ENCODE measurements around the gene AMFR. TPM values are rescaled to one million over a fixed set of nuclear protein-coding genes. Genes with fewer than 3 reads are reported as not detected.

Gene AMFR
- total and polyA plus RNA-seq, 2 of the 13 experiments (the other 11 are each of a cell fraction or from before 2014, with no cell fraction given), result 52.9 to 108 TPM

GRCh38 chr16:56356276-56357240, 68.8 kb downstream of the AMFR start (continued):
- TF ChIP-seq ETS1 (CRISPR knock-in tag; IDR thresholded peaks at IDR 0.05) (no peak), TCF7 (IDR thresholded peaks at IDR 0.05; ENCODE audit: low read depth) (no peak), KDM5B (CRISPR knock-in tag; IDR thresholded peaks at IDR 0.05; ENCODE audit: borderline replicate concordance) (peak; percentile 71; the same call in 1 of the 2 replicates), E2F2 (CRISPR knock-in tag; IDR thresholded peaks at IDR 0.05; ENCODE audit: borderline replicate concordance) (no peak), HNF4A (CRISPR knock-in tag; IDR thresholded peaks at IDR 0.05) (peak; percentile 36; the same call in 1 of the 2 replicates), TRIM24 (CRISPR knock-in tag; IDR thresholded peaks at IDR 0.05) (no peak), ZNF230 (CRISPR knock-in tag; IDR thresholded peaks at IDR 0.05) (peak; percentile 85; the same call in 1 of the 2 replicates), IRF2 (CRISPR knock-in tag; IDR thresholded peaks at IDR 0.05) (peak; percentile 89), HIVEP1 (CRISPR knock-in tag; IDR thresholded peaks at IDR 0.05) (no peak), TRAFD1 (CRISPR knock-in tag; IDR thresholded peaks at IDR 0.05; ENCODE audit: borderline replicate concordance) (0 out of 2 replicates have a peak, but pooled peaks have one; percentile 37), TAF15 (IDR thresholded peaks at IDR 0.05; ENCODE audit: low read depth, low read length, poor library complexity, severe bottlenecking) (no peak), ZNF205 (CRISPR knock-in tag; IDR thresholded peaks at IDR 0.05) (peak; percentile 54; the same call in 1 of the 2 replicates), ZNF781 (CRISPR knock-in tag; IDR thresholded peaks at IDR 0.05; ENCODE audit: borderline replicate concordance, not compliant biosample characterization) (peak; percentile 54), HMGXB3 (CRISPR knock-in tag; IDR thresholded peaks at IDR 0.05; ENCODE audit: borderline replicate concordance) (no peak), TFE3 (CRISPR knock-in tag; IDR thresholded peaks at IDR 0.05) (0 out of 2 replicates have a peak, but pooled peaks have one; percentile 20)
